HL-60/S4 treated with phorbol 12-myristate 13-acetate at 8.2 ng/mL for 4 days and 3 days (cell line): Measurements from ENCODE around the gene SNX18.

Experiments used
- in situ Hi-C: fragments of 300-500 bp; cut with MboI; formaldehyde crosslinking; loops from 2 replicates; pipeline ENCODE4 v1.15.0; 2022; ENCODE audit warnings: low sequenced_read_pairs

SNX18 gene

DNA sequence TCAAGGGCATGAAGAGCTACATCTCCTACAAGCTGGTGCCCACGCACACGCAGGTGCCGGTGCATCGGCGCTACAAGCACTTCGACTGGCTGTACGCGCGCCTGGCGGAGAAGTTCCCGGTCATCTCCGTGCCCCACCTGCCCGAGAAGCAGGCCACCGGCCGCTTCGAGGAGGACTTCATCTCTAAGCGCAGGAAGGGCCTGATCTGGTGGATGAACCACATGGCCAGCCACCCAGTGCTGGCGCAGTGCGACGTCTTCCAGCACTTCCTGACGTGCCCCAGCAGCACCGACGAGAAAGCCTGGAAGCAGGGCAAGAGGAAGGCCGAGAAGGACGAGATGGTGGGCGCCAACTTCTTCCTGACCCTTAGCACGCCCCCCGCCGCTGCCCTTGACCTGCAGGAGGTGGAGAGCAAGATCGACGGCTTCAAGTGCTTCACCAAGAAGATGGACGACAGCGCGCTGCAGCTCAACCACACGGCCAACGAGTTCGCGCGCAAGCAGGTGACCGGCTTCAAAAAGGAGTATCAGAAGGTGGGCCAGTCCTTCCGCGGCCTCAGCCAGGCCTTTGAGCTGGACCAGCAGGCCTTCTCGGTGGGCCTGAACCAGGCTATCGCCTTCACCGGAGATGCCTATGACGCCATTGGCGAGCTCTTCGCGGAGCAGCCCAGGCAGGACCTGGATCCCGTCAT lies 1.4 kb downstream of the SNX18 start:
- in situ Hi-C loops = no loop called here

DNA sequence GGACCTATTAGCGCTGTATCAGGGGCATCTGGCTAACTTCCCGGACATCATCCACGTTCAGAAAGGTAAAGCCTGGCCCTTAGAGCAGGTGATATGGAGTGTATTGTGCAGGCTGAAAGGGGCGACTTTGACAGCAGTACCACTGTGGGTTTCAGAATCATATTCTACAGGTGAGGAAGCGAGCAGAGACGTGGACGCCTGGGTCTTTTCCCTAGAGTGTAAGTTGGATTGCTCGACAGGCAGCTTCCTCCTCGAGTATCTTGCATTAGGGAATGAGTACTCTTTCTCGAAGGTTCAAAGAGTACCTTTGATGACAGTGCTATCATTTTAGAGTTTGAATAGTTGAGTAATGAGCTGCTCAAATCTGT lies 1.9 kb downstream of the SNX18 start:
- in situ Hi-C loops = no loop called here

DNA sequence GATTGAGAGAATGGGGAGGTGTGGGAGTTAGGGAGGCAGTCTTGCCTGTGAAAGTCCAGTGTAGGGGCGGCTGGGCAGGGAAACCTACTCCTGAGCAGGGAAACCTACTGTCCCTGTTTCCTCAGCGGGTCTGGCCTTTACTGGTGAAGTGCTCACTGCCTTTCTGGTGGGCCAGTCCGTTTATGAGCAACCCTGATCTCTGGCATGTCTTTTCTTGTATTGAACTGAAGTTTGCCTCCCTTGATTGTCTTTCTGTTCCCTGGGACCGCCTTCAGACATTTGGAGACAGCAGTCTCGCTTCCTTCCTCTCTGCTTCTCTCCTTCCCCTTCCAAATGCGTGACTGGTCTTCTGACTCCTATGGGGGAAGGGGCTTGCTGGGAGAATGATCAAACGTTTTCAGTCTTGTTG lies 2.9 kb downstream of the SNX18 start:
- in situ Hi-C loops = no loop called here

DNA sequence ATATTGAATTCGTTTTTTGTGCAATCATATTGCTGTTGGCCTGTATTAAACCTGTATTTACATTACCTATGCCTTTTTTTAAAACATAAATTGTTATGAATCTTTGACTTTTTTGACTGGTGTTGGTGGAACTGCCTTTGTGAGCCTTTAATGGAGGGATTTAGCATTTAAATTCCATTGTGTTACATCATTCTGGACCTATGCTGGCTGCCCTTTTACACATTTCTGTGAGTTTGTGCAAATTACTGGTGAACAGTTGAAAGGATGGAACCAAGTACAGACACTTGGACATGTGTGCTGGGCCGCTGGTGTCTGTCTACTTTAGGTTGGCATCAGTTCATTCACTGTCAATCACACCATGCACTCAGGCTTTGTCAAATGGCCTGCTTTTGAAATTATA lies 3.4 kb downstream of the SNX18 start:
- in situ Hi-C loops = no loop called here

DNA sequence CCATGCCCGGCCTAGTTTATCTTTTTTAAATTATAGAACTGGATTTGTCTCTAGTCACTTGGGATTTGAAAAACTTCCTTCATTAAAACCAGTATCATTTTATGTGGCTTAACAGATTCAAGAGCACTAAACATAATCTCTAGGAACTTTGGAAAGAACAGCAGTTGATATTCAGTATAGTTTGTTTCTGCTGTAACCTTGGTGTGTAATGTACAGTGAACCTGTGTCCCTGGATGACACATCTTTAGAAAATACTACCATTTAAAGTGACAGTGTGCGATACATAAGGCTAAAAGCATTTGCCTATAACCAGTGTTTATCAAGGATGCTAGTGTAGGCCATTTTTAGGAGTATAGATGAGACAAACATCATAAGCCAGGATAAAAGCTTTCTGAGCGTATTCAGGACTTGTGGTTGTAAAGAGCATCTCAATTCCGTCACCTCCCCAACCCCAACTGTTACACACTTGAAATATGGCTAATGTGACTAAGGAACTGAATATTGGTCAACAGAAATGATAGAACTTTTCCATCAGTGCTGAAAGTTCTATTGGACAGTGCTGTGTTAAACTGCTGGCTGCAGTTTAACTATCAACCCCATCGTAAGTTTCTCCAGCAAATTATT lies 4.4 kb downstream of the SNX18 start:
- in situ Hi-C loops = no loop called here

DNA sequence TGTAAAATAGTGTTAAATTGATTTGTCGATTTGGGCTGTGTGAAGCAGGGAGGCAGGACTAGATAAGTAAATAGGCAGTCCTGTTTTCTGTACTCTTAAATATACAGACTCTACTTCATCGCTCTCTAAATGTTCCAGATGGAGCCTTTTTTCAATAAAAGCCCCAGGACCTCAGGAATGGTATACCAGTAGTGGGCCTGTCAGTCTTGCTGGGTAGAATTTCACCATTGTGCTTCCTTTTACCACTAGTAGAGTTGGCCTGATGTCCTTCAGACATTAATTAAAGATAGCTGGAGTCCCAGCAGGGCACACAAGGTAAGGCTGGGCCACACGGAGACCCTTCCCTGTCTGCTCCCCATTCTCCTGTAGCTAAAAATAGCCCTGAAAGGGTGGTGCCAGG lies 6.0 kb downstream of the SNX18 start:
- in situ Hi-C loops = no loop called here

DNA sequence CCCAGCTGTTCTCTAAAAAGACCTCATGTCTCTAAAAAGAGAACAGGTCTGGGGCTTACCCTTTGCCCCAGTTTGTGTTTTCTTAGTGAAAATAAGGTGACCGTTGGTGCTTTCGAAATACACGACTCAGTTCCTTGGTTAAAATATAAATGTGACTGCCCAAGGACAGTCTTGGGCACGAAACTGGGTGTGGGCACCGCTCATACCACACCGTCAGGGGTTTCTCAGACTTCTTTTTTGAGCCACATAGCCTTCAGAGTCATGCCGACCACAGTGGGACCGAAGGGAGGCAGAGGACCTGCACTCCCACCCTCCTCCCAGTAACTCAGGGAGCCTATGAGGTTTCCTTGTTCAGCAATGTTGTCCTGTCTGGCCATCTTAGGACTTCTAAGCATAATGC lies 6.5 kb downstream of the SNX18 start:
- in situ Hi-C loops = no loop called here

DNA sequence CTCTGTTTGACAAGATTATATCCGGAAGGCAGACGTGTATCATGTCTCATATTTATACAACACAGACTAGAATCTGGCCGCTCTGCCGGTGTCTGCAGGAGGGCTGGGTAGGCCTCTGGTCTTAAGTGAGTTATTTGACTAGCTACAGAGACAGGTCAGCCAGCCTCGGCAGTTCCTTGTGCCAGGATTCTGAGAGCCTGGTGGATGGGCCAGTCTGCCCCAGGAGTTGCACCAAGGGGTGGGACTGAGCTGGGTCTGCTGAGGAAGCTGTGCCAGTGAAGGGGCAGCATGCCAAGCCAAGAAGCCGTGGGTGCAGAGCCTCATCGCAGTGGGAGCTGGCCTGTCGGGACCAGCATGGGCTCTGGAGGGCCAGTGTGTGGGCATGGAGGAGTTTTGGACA lies 7.1 kb downstream of the SNX18 start:
- in situ Hi-C loops = loop anchor here (25.0 kb wide), 1 partner anchor 313 kb away; no protein-coding TSS in a partner anchor

DNA sequence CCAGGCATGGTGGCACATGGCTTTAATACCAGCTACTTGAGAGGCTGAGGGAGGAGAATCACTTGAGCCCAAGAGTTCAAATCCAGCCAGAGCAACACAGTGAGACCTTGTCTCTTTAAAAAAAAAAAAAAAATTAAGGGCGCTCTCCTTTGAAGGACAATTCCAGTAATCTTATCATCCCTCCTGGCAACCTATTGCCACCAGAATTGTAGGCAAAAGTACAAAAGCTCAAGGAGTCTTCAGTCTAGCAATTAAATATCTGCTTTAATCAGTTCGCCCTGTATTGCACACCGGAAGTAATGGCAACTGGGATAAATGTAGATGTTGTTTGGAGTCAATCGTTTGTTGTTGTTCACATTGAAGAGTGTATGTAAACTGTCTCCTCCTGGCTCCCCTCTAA lies 7.7 kb downstream of the SNX18 start:
- in situ Hi-C loops = loop anchor here (25.0 kb wide), 1 partner anchor 312 kb away; no protein-coding TSS in a partner anchor

DNA sequence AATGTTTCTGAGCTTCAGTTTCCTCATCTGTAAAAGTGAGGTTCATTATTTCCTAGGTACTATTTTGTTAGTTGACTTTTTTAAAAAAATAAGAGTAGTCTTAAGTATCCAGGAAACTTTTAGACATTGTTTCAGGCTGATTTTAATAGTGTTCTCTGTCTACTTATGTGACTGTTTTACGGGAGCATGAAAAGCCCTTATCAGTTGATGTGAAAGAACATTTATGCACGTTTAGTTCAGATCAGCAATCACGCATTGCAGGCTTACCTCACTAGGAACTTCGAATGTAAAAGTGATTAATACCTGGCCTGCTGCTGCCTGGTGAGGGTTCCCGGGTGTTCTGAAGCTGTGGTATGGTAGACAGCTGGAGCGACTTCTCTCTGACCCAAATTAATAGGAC lies 8.1 kb downstream of the SNX18 start:
- in situ Hi-C loops = loop anchor here (25.0 kb wide), 1 partner anchor 312 kb away; no protein-coding TSS in a partner anchor

DNA sequence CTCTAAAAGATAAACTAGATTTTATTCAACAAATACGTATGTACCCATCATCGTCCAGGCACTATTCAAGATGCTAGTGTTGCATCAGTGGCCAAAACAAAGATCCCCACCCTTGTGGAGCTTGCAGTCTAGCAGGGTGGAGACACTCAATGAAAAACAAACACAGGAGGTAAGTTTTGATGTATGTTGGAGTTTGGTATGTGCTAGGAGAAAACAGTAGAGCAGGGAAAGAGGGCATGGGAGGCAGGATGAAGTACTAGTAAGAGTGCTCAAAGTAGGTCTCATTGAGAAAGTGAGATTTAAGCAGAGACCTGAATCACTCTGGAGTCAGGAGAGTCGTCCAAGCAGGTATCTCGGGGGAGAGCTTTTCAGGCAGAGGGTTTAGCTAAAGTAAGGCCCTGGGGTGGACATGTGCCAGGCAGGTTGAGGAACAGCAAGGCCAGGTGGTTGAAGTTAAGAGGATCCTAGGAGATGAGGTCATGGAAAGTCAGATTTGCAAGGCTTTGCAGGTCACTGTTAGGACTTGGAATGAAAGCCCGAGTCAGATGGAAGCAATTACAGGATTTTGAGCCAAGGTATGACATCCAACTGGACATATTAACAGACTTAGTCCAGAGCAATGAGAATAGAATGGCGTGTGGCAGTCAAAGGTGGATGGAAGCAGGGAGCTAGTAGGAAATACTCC lies 9.2 kb downstream of the SNX18 start:
- in situ Hi-C loops = loop anchor here (25.0 kb wide), 1 partner anchor 311 kb away; no protein-coding TSS in a partner anchor

DNA sequence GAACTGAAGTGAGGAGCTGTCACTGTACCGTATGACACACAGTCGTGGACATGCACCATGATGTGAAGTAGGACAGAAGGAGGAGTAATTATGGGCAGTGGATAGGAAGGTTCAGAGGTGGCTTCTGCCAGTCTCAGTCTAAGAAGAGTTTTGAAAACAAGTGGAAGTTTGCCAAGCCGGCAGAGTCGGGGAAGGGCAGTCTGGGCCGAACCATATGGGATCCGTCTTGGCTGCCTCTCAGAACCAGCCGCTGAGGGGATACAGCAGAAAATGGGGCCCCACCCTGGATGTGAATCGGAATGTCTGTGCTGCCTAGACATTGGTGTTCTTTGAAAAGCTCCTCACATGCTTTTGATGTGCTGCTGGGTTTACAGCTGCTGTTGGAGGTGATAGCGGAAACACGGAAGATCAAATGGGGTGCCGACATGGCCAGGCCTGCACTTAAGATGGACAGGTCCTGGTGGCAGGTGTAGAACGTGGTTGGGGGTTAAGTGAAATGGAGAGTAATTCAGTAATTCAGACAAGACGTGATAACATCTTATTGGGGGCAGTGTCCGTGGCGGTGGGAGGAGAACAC lies 11.2 kb downstream of the SNX18 start:
- in situ Hi-C loops = loop anchor here (25.0 kb wide), 1 partner anchor 309 kb away; no protein-coding TSS in a partner anchor

DNA sequence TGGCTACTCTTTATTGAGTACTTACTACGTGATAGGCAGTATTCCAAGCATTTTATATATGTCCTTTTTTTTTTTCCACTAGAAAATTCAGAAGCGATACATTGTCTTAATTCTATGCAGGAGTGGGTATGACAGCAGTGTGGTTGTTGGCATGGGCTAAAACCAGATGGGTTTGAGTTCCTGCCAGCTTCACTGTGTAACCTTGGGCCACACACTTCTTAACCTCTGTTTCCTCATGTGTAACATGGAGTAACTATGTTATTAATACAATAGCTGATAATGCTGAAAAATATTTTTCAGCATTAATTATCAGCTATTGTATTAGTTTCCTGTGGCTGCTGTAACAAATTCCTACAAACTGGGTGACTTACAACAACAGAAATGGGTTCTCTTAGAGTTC lies 12.0 kb downstream of the SNX18 start:
- in situ Hi-C loops = loop anchor here (25.0 kb wide), 1 partner anchor 308 kb away; no protein-coding TSS in a partner anchor

DNA sequence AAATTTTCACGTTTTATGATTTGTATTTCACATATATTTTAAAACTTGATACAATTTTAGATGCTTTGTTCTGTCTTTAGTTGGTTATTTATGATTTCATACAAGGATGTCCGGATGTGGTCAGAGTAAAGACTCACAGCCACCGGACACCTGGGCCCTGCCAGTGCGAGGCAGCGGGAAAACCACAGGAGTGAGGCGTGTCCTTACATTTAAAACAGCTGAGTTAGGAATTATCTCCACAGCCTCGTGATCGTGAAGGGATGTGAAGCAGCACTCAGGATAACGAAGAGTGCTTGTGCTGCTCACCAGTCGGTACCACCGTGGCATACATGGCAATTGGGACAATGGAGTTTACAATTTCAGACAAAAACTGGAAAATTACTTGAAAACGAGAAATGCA lies 14.0 kb downstream of the SNX18 start:
- in situ Hi-C loops = loop anchor here (25.0 kb wide), 1 partner anchor 306 kb away; no protein-coding TSS in a partner anchor

DNA sequence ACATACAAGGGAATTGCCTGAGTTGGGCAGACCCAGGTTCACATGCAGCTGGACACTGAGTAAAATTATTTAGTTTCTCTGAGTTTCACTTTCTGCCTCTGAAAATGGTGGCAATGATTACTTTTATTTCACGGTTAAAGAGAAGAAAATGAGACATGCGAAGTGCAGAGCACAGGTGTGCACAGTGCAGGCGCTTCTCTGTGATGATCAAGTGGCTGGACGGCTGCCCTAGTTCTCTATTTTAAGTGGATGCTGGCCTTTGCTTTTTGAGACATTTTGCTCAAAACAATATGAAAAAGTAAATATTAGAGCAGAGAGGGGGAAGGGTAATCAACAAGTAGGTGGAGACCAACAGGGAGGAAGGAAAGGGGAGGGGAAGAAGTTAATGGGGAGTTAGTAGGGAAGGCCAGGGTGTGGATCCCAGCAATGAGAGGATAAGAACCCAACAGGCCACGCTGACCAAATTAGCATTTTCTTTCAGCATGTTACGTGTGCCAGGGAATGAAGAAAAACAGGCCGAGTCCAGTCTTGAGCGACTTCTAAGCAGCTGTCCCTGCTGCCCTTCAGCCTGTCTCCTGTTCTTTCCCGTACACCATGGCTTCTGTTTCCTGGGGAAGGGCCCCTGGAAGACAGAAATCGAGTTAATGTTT lies 16.1 kb downstream of the SNX18 start:
- in situ Hi-C loops = loop anchor here (25.0 kb wide), 1 partner anchor 304 kb away; no protein-coding TSS in a partner anchor

DNA sequence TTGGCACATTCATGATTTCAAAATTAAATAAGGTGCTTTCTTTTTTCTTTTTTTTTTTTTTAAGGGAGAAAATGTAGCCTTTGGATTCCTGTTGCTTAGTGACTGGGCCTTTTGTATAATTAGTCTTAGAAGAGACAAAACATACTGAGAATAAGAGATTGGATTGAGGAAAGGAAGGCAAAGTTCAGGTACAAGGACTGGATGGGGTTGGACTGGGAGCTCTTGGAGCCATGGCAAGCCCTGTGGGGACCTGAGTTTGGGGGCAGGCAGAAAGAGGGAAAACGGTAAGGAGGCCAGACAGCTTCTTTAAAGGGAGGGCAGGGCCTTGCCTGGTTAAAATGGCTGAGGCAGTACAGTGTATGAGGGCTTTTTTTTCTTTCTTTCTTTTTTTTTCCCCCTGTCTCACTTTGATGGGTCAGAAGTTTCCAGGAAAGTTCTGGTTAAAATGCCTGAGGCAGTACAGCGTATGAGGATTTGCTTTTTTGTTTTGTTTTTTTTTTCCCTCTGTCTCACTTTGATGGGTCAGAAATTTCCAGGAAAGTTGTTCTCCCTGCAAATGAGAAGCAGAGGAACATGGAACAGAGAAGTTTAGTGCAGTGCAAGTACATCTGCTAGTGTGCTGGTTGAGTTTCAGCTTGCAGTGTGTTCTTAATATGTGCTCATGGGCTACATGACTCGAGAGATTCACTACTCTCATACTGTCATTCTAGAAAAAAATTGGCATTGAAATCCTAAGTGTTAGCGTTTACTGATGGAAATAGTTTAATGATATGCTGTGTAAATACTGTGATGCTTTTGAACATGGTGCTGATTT lies 16.8 kb downstream of the SNX18 start:
- in situ Hi-C loops = loop anchor here (25.0 kb wide), 1 partner anchor 303 kb away; no protein-coding TSS in a partner anchor

DNA sequence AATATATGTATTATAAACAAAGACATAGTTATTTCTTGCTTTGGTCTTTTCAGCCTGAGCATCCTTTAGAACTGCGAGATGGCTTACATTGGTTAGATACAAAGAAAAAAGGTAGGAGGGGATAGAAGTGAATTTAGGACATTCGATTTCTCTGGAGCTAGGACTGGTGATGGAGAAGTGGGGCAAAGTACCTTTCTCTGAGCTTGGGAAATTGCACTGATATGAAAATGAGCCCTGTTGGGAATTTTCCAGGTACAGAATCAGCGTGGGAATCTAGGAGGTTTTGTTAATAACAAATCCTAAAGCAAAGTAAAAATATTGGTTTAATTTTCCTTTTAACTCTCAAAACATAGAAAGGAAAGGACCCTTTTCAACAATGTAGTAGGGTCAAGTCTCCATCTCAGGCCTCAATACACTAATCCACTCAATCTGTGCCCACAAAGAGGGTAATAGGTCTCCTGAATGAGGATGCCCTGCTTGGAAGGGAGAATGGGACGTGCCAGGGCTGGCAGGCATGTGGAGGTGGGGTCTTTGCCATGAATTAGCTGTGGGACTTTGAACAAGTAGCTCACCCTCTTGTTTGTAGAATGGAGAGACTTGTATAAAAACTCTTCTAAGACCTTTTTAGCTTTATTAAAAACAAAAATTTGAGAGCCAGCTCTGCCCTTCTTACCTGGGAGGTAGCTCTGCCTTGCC lies 17.7 kb downstream of the SNX18 start:
- in situ Hi-C loops = loop anchor here (25.0 kb wide), 1 partner anchor 302 kb away; no protein-coding TSS in a partner anchor

DNA sequence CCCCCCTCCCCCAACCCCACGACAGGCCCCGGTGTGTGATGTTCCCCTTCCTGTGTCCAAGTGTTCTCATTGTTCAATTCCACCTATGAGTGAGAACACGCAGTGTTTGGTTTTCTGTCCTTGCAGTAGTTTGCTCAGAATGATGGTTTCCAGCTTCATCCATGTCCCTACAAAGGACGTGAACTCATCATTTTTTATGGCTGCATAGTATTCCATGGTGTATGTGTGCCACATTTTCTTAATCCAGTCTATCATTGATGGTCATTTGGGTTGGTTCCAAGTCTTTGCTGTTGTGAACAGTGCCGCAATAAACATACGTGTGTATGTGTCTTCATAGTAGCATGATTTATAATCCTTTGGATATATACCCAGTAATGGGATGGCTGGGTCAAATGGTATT lies 18.8 kb downstream of the SNX18 start:
- in situ Hi-C loops = loop anchor here (25.0 kb wide), 1 partner anchor 301 kb away; no protein-coding TSS in a partner anchor

DNA sequence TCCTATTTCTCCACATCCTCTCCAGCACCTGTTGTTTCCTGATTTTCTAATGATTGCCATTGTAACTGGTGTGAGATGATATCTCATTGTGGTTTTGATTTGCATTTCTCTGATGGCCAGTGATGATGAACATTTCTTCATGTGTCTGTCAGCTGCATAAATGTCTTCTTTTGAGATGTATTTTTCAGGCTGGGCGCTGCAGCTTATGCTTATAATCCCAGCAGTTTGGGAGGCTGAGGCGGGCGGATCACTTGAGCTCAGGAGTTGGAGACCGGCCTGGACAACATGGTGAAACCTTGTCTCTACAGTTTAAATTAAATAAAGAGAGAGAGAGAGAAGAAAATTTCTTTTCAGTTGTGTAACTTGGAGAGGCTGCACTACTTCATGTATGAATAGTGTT lies 19.3 kb downstream of the SNX18 start:
- in situ Hi-C loops = loop anchor here (25.0 kb wide), 1 partner anchor 300 kb away; no protein-coding TSS in a partner anchor
